Measurements from ENCODE around the gene MXD1. TPM values are rescaled to one million over a fixed set of nuclear protein-coding genes. Genes with fewer than 3 reads are reported as not detected.

The MXD1 gene, protein sequence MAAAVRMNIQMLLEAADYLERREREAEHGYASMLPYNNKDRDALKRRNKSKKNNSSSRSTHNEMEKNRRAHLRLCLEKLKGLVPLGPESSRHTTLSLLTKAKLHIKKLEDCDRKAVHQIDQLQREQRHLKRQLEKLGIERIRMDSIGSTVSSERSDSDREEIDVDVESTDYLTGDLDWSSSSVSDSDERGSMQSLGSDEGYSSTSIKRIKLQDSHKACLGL
- 25.8 and 29.7 TPM in 2 replicates for total RNA-seq
- polyA plus RNA-seq: 41.8 and 45.4 TPM in 2 replicates

DNA sequence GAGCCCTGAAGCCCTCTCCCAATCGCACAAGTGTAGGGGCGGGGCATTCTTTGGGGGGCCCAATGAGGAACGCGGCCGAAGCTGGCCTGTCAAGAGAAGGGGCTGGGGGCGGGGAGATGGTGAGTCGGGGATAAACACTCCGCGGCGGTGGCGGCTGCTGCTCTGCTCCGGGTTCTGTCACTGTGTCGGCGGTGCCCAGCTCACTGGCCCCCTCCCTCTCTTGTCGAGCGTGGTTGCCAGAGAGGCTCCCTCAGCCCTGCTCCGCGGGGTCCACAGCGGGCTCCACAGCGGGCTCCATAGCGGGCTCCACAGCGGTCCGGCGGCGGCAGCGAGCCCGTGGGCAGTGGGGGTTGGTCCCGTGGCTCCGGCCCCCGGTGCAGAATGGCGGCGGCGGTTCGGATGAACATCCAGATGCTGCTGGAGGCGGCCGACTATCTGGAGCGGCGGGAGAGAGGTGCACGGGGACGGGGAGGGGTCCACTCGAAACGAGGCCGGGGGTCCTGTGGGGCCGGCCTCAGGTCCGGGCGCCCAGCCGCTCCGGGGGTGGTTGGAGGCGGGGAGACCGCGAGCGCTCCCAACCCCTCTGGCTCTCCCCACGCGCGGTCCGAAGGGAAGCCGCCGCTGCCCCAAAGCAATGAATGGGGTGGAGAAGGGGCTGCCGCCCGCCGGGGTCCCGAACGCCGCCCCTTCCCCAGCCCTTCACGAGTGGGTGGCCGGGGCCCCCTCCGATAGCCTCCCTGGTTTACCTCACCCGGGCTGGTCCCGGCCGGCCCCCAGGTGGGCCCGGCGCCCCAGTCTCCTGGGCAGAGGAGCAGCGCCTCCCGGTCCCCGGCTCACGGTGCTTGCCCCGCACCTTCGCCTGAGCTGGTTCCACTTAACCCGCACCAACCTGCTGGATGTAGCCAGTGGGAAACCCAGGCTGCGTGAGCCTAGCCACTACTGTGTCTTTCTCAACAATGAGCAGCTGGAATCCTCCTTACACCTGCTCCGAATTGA lies at the start of gene MXD1:
Gene MXD1 (plus strand): TSS at position 160 of the 996 bp plus-strand sequence. CDS start 222 bp downstream, at position 382.
- TF ChIP-seq, protein P1, sequence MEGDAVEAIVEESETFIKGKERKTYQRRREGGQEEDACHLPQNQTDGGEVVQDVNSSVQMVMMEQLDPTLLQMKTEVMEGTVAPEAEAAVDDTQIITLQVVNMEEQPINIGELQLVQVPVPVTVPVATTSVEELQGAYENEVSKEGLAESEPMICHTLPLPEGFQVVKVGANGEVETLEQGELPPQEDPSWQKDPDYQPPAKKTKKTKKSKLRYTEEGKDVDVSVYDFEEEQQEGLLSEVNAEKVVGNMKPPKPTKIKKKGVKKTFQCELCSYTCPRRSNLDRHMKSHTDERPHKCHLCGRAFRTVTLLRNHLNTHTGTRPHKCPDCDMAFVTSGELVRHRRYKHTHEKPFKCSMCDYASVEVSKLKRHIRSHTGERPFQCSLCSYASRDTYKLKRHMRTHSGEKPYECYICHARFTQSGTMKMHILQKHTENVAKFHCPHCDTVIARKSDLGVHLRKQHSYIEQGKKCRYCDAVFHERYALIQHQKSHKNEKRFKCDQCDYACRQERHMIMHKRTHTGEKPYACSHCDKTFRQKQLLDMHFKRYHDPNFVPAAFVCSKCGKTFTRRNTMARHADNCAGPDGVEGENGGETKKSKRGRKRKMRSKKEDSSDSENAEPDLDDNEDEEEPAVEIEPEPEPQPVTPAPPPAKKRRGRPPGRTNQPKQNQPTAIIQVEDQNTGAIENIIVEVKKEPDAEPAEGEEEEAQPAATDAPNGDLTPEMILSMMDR (IDR thresholded peaks at IDR 0.05; ENCODE audit: poor library complexity): no peak
- TF ChIP-seq EZH2 (IDR thresholded peaks at IDR 0.05; ENCODE audit: borderline replicate concordance) (no peak), EZH2phosphoT487 (IDR thresholded peaks at IDR 0.05; ENCODE audit: low read depth, severe bottlenecking, unreplicated experiment) (no peak)
- peak within 1 kb of the TSS; percentile 83 for H3K4me2 ChIP-seq
- H3K79me2 ChIP-seq: peaks cover 44% of the 10 kb centered on the region
- H3K9me2 ChIP-seq (replicated peaks; ENCODE audit: insufficient read depth): no peaks in the 10 kb centered on the region
- DNase-seq (ENCODE audit: low spot score): peak; percentile 48
- H2AFZ ChIP-seq: peak within 1 kb of the TSS; percentile 2
- no peaks in the 10 kb centered on the region for H4K20me1 ChIP-seq (ENCODE audit: insufficient read depth, poor library complexity, severe bottlenecking)
- H3K27ac ChIP-seq: peak within 1 kb of the TSS; percentile 94
- H3K4me1 ChIP-seq (ENCODE audit: insufficient read depth): peaks cover 18% of the 10 kb centered on the region
- no peaks in the 10 kb centered on the region for H3K36me3 ChIP-seq (replicated peaks; ENCODE audit: insufficient read depth, low read depth)
- peak within 1 kb of the TSS; percentile 67 for H3K4me3 ChIP-seq
- no peaks in the 10 kb centered on the region for H3K9me3 ChIP-seq (ENCODE audit: low read depth)
- H3K27me3 ChIP-seq: no peaks in the 10 kb centered on the region
- WGBS (ENCODE audit: low lambda C conversion rate, missing lambda C conversion rate): 2% methylated on average over 61 of the region's 81 CpGs

DNA sequence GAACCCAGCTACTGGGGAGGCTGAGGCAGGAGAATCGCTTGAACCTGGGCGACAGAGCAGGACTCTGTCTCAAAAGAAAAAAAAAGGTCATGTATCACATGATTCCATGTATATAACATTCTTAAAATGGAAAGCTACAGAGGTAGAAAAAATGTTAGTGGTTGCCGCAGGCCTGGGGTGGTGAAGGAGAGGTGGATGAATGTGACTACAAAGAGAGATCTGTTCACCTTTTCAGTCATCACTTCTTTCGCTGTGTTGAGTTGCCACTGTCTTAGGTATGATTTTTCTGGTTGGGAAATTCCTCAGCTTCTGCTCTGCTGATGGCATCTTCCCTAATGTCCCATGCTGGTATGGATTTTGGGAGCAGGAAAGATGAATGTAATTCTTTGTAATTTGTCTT lies 26.5 kb upstream of the MXD1 start:
- H3K27ac ChIP-seq: no peak overlapping the region
- no peaks in the 10 kb centered on the region for H3K9me3 ChIP-seq (ENCODE audit: low read depth)
- no peak overlapping the region for H3K4me2 ChIP-seq
- no peaks in the 10 kb centered on the region for H3K4me1 ChIP-seq (ENCODE audit: insufficient read depth)
- no peak for TF ChIP-seq EZH2 (IDR thresholded peaks at IDR 0.05; ENCODE audit: borderline replicate concordance)
- TF ChIP-seq, protein P1 (IDR thresholded peaks at IDR 0.05; ENCODE audit: poor library complexity): no peak
- no peak for TF ChIP-seq EZH2phosphoT487 (IDR thresholded peaks at IDR 0.05; ENCODE audit: low read depth, severe bottlenecking, unreplicated experiment)
- no peaks in the 10 kb centered on the region for H3K79me2 ChIP-seq
- H3K4me3 ChIP-seq: no peak overlapping the region
- no peak overlapping the region for H2AFZ ChIP-seq
- no peaks in the 10 kb centered on the region for H3K27me3 ChIP-seq
- no peaks in the 10 kb centered on the region for H3K36me3 ChIP-seq (replicated peaks; ENCODE audit: insufficient read depth, low read depth)
- H3K9me2 ChIP-seq (replicated peaks; ENCODE audit: insufficient read depth): no peaks in the 10 kb centered on the region
- no peaks in the 10 kb centered on the region for H4K20me1 ChIP-seq (ENCODE audit: insufficient read depth, poor library complexity, severe bottlenecking)
- 97% methylated on average over 4 of the region's 4 CpGs for WGBS (ENCODE audit: low lambda C conversion rate, missing lambda C conversion rate)
- DNase-seq (ENCODE audit: low spot score): no peak

DNA sequence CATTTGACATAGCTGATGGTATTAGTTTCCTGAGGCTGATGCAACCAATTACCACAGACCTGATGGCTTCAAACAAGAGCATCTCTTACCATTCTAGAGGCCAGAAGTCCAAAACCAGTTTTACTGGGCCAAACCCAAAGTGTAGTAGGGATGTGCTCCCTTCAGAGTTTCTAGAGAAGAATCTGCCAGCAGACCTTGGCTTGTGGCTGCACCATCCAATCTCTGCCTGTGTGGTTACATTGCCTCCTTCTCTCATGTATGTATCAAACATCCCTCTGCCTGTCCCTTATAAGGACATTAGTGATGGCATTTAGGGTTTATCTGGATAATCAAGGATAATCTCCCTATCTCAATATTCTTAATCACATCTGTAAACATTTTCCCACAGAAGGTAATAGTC lies 25.6 kb upstream of the MXD1 start:
- Histone ChIP-seq H3K36me3 (replicated peaks; ENCODE audit: insufficient read depth, low read depth) (no peaks in the 10 kb centered on the region), H3K79me2 (peaks cover 5% of the 10 kb centered on the region), H3K4me2 (no peak overlapping the region), H3K4me3 (no peak overlapping the region), H3K4me1 (ENCODE audit: insufficient read depth) (no peaks in the 10 kb centered on the region), H2AFZ (no peak overlapping the region), H3K9me2 (replicated peaks; ENCODE audit: insufficient read depth) (no peaks in the 10 kb centered on the region), H4K20me1 (ENCODE audit: insufficient read depth, poor library complexity, severe bottlenecking) (no peaks in the 10 kb centered on the region), H3K9me3 (ENCODE audit: low read depth) (no peaks in the 10 kb centered on the region), H3K27me3 (no peaks in the 10 kb centered on the region), H3K27ac (no peak overlapping the region)
- TF ChIP-seq EZH2 (IDR thresholded peaks at IDR 0.05; ENCODE audit: borderline replicate concordance) (no peak), EZH2phosphoT487 (IDR thresholded peaks at IDR 0.05; ENCODE audit: low read depth, severe bottlenecking, unreplicated experiment) (no peak)
- TF ChIP-seq, protein P1 (IDR thresholded peaks at IDR 0.05; ENCODE audit: poor library complexity): no peak
- no peak for DNase-seq (ENCODE audit: low spot score)

Measured in hepatocyte (in vitro differentiated cells).